H54 (cell line): Measurements from ENCODE around the gene DTD1.

Source experiments
- DNase-seq: peaks from one replicate; pipeline ENCODE4 v3.0.0; 2011; ENCODE audit warnings: low spot score, mixed read lengths; ENCODE audit not compliant: insufficient read length
- FAIRE-seq: peaks from 3 replicates; lab custom pipeline; 2011; peaks lifted over from hg19 to GRCh38; lab: Jason Lieb, UNC
- POLR2A ChIP-seq: IDR thresholded peaks from 2 replicates; pipeline ENCODE4 v1.6.1; 2011; ENCODE audit warnings: low read depth, mild to moderate bottlenecking, low read length

The DTD1 gene

GRCh38 chr20:18587665-18588573 lies at the start of gene DTD1:
TSS of gene DTD1 (plus strand) at chr20:18588054. CDS start at chr20:18588073, 19 bp downstream.
- DNase-seq: peak; percentile 90
- peak; percentile 69 for TF ChIP-seq POLR2A
- FAIRE-seq: peak; percentile 30

- TF ChIP-seq POLR2A: no peak
- DNase-seq (no peak), FAIRE-seq (no peak)
These were observed 46.1 kb upstream of the DTD1 start for GRCh38 chr20:18541741-18542140.

- no peak for DNase-seq
- TF ChIP-seq POLR2A: no peak
- no peak for FAIRE-seq
These were observed 44.6 kb upstream of the DTD1 start for GRCh38 chr20:18543216-18543615.

DNA sequence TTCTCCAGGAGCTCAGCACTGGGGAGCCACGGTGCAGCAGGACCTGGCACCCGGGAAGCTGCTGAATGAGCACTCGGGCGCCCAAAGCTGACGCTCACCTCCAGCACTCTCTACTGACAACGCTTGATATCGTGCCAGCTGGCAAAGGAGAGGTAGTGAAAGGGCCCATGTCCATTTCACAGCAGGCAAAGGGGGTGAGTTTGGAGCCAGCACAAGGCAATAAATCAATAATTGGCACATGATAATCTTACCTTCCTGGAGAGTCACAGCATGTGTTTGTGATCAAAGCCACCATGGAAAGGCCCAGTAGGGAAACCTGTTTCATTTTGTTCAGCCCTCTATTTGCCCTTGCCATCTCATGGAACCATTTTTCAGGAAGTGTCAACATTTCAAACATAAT lies 43.9 kb upstream of the DTD1 start:
- no peak for TF ChIP-seq POLR2A
- DNase-seq (no peak), FAIRE-seq (no peak)

DNA sequence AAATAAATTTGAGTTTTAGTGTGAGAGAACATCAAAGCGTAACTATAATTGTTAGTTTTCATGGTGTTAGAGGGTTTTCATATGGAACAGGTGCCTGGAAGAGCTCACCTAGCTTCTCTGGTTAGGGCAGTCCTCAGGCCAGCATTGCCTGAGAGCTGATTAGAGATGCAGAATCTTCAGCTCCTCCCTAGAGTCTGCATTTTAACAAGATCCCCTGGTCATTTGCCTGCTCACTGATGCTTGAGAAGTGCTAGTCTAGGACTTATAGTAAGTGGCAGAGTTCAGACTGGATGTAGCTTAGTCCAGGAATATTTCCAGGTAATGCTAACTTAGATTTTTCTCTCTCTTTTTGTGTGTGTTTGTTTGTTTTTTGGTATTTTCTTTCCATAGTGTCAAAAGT lies 42.3 kb upstream of the DTD1 start:
- no peak for FAIRE-seq
- no peak for DNase-seq
- no peak for TF ChIP-seq POLR2A

GRCh38 chr20:18548465-18548864 lies 39.4 kb upstream of the DTD1 start:
- FAIRE-seq: no peak
- TF ChIP-seq POLR2A: no peak
- DNase-seq: no peak

DNA sequence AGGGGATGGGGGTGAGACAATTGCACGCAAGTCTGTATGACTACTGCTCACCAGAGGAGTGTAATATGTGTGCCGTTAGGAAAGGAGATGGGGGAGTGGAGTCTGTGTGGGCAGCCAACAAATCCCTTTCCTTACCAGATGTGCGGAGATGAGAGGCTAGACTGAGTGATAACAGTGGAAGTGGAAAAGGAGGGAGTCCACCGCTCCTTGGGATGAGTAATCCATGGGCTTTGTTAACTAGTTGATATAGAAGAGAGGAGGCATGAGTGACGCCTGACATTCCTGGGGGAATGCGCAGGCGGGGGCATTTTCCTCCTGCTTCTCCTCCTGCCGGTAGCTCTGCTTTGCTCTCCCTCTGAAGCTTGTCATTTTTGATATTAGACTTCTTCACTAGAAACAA lies 34.1 kb upstream of the DTD1 start:
- no peak for FAIRE-seq
- TF ChIP-seq POLR2A: no peak
- no peak for DNase-seq

DNA sequence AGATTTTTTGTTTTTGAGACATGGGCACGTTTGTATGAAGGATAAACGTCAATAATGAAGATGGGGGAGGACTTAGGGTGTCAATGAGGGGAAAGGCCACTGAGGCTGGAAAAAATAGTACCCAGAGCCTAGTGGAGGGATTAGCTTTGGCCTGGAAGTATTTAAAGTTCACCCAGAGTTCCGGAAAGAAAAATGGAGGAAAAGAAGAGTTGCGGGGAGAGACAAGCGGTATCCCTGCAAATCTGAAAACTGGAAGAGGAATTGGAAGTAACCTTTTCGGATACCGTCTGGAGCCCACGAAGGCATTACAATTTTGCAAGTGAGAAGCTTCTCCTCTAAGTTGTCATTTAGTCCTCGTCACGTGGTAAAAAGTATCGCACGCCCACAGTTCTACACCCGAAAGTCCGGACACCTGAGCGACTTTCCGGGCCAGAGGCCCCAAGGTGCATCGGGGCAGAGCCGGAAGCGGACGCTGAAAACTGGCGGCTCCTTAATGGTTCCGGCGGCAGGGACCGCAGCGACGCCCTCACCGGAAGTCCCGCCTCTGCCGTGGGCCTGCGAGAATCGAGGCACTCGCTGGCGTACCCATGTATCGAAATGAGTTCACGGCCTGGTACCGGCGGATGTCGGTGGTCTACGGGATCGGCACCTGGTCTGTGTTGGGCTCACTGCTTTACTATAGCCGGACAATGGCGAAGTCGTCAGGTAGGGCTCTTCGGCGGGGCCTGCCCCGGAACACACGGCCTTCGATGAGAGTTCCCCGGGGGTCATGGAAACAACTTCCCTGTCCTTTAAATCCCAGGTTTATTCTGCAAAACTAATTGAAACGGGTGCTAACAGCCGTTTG lies 20.7 kb upstream of the DTD1 start, which contains the start of gene SMIM26:
TSS of gene SMIM26 (plus strand) at position 541 of the 847 bp plus-strand sequence. CDS start at position 588, 47 bp downstream.
- peak; percentile 85 for DNase-seq
- TF ChIP-seq POLR2A: peak; percentile 93
- FAIRE-seq: peak; percentile 75

GRCh38 chr20:18567739-18568091 lies 20.1 kb upstream of the DTD1 start:
- no peak for DNase-seq
- no peak for TF ChIP-seq POLR2A
- no peak for FAIRE-seq

DNA sequence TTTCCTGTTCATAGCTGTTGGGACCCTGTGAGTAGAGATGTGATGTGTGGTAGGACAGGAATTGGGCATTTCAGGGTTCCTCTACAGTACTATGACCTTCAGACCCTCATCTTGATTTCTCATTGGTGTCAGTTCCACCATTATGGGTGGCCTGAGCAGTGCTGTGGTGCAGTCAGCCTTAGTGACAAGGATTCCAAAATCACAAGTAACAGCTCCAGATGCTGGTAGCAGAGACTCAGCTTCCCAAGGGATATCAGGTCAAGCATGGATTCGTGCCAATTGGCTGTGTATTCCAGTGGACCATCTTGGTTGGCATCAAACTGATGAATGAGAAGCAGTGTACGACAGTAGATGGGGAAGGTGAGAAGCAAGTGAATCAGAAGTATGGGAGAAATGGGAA lies 16.8 kb upstream of the DTD1 start:
- FAIRE-seq: no peak
- DNase-seq: no peak
- TF ChIP-seq POLR2A: no peak

DNA sequence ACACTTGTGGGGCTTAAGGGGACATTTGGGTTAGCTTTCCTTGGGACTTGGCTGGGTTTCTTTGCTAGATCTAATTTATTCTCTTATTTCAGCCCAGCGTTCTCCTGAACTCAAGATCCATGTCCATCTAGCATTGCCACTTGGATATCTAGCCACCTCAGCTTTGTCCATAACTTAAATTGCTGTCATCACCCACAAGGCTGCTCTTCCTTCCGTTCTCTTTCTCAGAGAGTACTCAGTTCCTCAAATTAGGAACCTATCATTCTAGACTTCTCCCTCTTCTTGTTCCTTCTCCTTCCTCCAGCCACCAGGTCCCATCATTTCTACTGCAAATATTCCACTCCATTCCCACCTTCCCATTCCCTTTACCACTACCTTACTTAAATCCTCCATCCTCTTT lies 16.3 kb upstream of the DTD1 start:
- FAIRE-seq: no peak
- no peak for DNase-seq

DNA sequence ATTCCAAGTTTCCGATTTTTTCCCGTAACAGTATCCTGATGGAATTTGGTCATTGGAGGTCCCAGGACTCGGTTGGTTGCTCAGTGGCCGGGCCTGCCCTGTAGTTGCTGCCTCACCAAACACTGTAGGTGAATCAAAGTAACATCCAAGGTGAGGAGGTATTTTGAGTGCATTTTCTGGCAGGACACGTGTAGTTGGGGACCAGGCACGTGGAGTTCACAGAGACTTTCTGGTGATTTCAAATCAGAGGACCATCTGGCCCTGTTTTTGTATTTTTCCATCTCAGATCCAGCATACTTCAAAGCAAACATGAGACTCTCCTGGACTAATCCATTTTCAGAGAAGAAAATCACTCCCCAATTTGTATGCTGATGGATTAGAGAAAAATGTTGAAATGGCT lies 9.9 kb upstream of the DTD1 start:
- DNase-seq (no peak), FAIRE-seq (no peak)
- TF ChIP-seq POLR2A: no peak

More for the DNA sequence above, 16.3 kb upstream of the DTD1 start:
- TF ChIP-seq POLR2A: no peak

DNA sequence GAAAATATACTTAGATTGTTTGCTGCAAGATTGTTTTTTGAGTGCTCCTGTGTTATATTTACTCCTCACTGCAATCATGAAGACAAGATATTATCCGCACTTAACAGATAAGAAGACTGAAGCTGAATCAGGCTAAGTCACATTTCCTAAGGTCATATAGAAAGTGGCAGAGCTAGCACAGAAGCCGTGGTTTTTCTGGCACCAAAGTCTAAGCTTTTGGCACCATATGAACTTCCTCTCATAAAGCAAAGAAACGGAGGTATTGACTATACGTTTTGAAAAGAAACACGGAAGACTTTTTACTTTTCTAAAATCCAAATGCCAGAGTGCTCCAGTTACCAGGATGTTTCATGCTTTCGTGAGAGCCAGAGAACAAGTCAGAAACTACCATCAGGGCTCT lies 9.3 kb upstream of the DTD1 start:
- TF ChIP-seq POLR2A: no peak
- DNase-seq (no peak), FAIRE-seq (no peak)

DNA sequence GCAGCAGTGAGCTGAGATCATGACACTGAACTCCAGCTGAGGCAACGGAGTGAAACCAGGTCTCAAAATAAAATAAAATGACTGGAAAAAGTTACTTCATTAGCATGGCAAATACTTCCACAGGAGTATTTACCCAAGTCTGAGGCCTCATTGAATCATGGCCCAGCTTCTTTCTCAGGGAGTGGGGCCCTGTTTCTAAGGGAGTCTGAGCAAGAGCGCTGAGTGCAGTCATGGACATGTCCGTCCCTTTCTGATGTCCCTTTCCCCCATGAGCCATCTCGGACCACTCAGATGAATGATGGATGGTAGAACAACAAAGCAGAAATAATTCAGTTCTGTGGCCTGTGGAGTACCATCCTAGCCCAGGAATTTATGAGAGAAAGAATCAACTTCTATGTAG lies 7.8 kb upstream of the DTD1 start:
- no peak for FAIRE-seq
- TF ChIP-seq POLR2A: no peak

More for the DNA sequence above, 7.8 kb upstream of the DTD1 start:
- DNase-seq: no peak
